H1 (cell line): ENCODE results near the gene TMEM168. TPM values are rescaled to one million over a fixed set of nuclear protein-coding genes. Genes with fewer than 3 reads are reported as not detected.

Experiments used
- CTCF ChIA-PET: fragments of 300-600 bp; sonication (Branson Sonifier 250); formaldehyde crosslinking; loops from one replicate; lab custom pipeline; 2021; ENCODE audit not compliant: partially characterized antibody; lab: Charles Lee
- POLR2A ChIA-PET: fragments of 300-600 bp; sonication (Branson Sonifier 250); formaldehyde crosslinking; loops from one replicate; lab custom pipeline; 2021; ENCODE audit warnings: inconsistent platforms; ENCODE audit not compliant: partially characterized antibody; lab: Charles Lee
- DNase-seq, 2 experiments: peaks; one replicate each; pipeline versions ENCODE4 v3.0.0 to v3.0.0-alpha.2; 2010 to 2022; ENCODE audit warnings: low spot score in 2 of 2, low read depth in 1 of 2, mixed read lengths in 1 of 2
- FAIRE-seq: peaks from 2 replicates; lab custom pipeline; 2011; peaks lifted over from hg19 to GRCh38; lab: Jason Lieb, UNC
- H2AFZ ChIP-seq: 2 replicates; pipeline ENCODE4 v1.8.1; 2012; ENCODE audit warnings: low read length, inconsistent platforms
- H2AK5ac ChIP-seq: 2 replicates; pipeline ENCODE4 v1.6.1; 2013; ENCODE audit warnings: low read depth, low read length
- H2BK120ac ChIP-seq: replicated peaks from 2 replicates; pipeline ENCODE3; 2013; ENCODE audit warnings: low read depth, low read length, inconsistent platforms
- H2BK12ac ChIP-seq: 2 replicates; pipeline ENCODE4 v1.6.1; 2013; ENCODE audit warnings: low read depth, low read length
- H2BK15ac ChIP-seq: 2 replicates; pipeline ENCODE4 v1.6.1; 2013; ENCODE audit warnings: low read length
- H2BK20ac ChIP-seq: 2 replicates; pipeline ENCODE4 v1.6.1; 2013; ENCODE audit warnings: low read length
- H2BK5ac ChIP-seq: 2 replicates; pipeline ENCODE4 v1.6.1; 2013; ENCODE audit warnings: low read depth, low read length
- H3K14ac ChIP-seq: 2 replicates; pipeline ENCODE4 v1.6.1; 2013; ENCODE audit warnings: inconsistent platforms; ENCODE audit not compliant: insufficient read length
- H3K18ac ChIP-seq: 2 replicates; pipeline ENCODE4 v1.6.1; 2013; ENCODE audit warnings: low read length; ENCODE audit errors: extremely low read depth
- H3K23ac ChIP-seq: 2 replicates; pipeline ENCODE4 v1.6.1; 2013; ENCODE audit warnings: inconsistent platforms; ENCODE audit not compliant: insufficient read length
- H3K23me2 ChIP-seq: 2 replicates; pipeline ENCODE4 v1.6.1; 2013; ENCODE audit warnings: low read depth, low read length
- H3K27ac ChIP-seq: 2 replicates; pipeline ENCODE4 v1.6.1; 2011; ENCODE audit warnings: low read depth, low read length, inconsistent platforms
- H3K27me3 ChIP-seq, 4 experiments: replicated peaks in 1 of 4; 1 replicate in 1 of 4; 2 replicates in 3 of 4; pipeline versions ENCODE4 v1.6.1 to v1.8.1; 2011 to 2013; ENCODE audit warnings: low read length in 3 of 4, mild to moderate bottlenecking in 3 of 4, inconsistent platforms in 2 of 4, mixed read lengths in 2 of 4, moderate library complexity in 1 of 4; ENCODE audit not compliant: control insufficient read depth in 3 of 4, insufficient read depth in 3 of 4; ENCODE audit errors: extremely low read depth in 1 of 4
- H3K36me3 ChIP-seq, 4 experiments: 2 replicates each; pipeline versions ENCODE4 v1.6.1 to v1.8.1; 2011 to 2013; ENCODE audit warnings: mild to moderate bottlenecking in 4 of 4, low read length in 3 of 4, moderate library complexity in 2 of 4, control low read depth in 1 of 4, inconsistent platforms in 1 of 4; ENCODE audit not compliant: insufficient read depth in 4 of 4, control insufficient read depth in 2 of 4
- H3K4ac ChIP-seq: replicated peaks from 2 replicates; pipeline ENCODE3; 2013; ENCODE audit warnings: low read length, low read depth, mixed read lengths, inconsistent platforms; ENCODE audit not compliant: insufficient read length
- H3K4me1 ChIP-seq, 4 experiments: replicated peaks in 1 of 4; 1 replicate in 1 of 4; 2 replicates in 3 of 4; pipeline versions ENCODE4 v1.6.1 to v1.8.1; 2011 to 2013; ENCODE audit warnings: low read length in 3 of 4, inconsistent platforms in 2 of 4, mixed read lengths in 1 of 4; ENCODE audit not compliant: insufficient read depth in 4 of 4, control insufficient read depth in 3 of 4
- H3K4me2 ChIP-seq, 2 experiments: 2 replicates each; pipeline versions ENCODE4 v1.6.1 to v1.8.1; 2011 to 2013; ENCODE audit warnings: low read depth in 2 of 2, low read length in 2 of 2, control low read depth in 1 of 2, inconsistent platforms in 1 of 2, mild to moderate bottlenecking in 1 of 2; ENCODE audit not compliant: insufficient read depth in 1 of 2
- H3K4me3 ChIP-seq, 4 experiments: fragments of 200-600, 300-600 bp in 1 of 4; sonication (generic), shearing (Covaris generic), sonication (Bioruptor Twin) in 1 of 4; 2 replicates each; pipeline versions ENCODE4 v1.5.1 to v1.8.1; 2011 to 2016; ENCODE audit warnings: low read length in 4 of 4, low read depth in 3 of 4, control low read depth in 2 of 4, inconsistent platforms in 2 of 4, mild to moderate bottlenecking in 2 of 4, mixed read lengths in 1 of 4, moderate library complexity in 1 of 4; ENCODE audit not compliant: insufficient read depth in 2 of 4; ENCODE audit errors: extremely low read depth in 1 of 4
- H3K56ac ChIP-seq: replicated peaks from 2 replicates; pipeline ENCODE3; 2013; ENCODE audit warnings: low read depth, mild to moderate bottlenecking, mixed read lengths, low read length, inconsistent platforms; ENCODE audit not compliant: insufficient read length
- H3K79me1 ChIP-seq: 2 replicates; pipeline ENCODE4 v1.6.1; 2013; ENCODE audit warnings: low read depth, low read length, control low read depth
- H3K79me2 ChIP-seq, 2 experiments: 2 replicates each; pipeline versions ENCODE4 v1.6.1 to v1.8.1; 2012 to 2013; ENCODE audit warnings: low read length in 2 of 2, mild to moderate bottlenecking in 2 of 2, inconsistent platforms in 1 of 2; ENCODE audit not compliant: insufficient read depth in 2 of 2, control insufficient read depth in 1 of 2
- H3K9ac ChIP-seq, 4 experiments: replicated peaks in 1 of 4; 1 replicate in 1 of 4; 2 replicates in 3 of 4; pipeline versions ENCODE4 v1.6.1 to v1.8.1; 2011 to 2013; ENCODE audit warnings: low read depth in 3 of 4, low read length in 3 of 4, control low read depth in 2 of 4, mild to moderate bottlenecking in 2 of 4, moderate library complexity in 2 of 4, inconsistent platforms in 1 of 4; ENCODE audit errors: extremely low read depth in 1 of 4
- H3K9me3 ChIP-seq, 2 experiments: 2 replicates each; pipeline versions ENCODE4 v1.6.1 to v1.8.1; 2012 to 2013; ENCODE audit warnings: mild to moderate bottlenecking in 2 of 2, moderate library complexity in 2 of 2, control low read depth in 1 of 2, inconsistent platforms in 1 of 2, low read depth in 1 of 2, low read length in 1 of 2, mixed read lengths in 1 of 2; ENCODE audit not compliant: insufficient read depth in 2 of 2
- H4K20me1 ChIP-seq, 2 experiments: replicated peaks in 1 of 2; 2 replicates each; pipeline versions ENCODE3 to v1.8.1; 2011 to 2013; ENCODE audit warnings: inconsistent platforms in 2 of 2, low read length in 2 of 2, mild to moderate bottlenecking in 1 of 2; ENCODE audit not compliant: insufficient read depth in 2 of 2, control insufficient read depth in 1 of 2
- H4K5ac ChIP-seq: 2 replicates; pipeline ENCODE4 v1.6.1; 2013; ENCODE audit warnings: low read length, low read depth, mixed read lengths, inconsistent platforms; ENCODE audit not compliant: insufficient read length
- H4K8ac ChIP-seq: 2 replicates; pipeline ENCODE4 v1.8.0; 2013; ENCODE audit warnings: mild to moderate bottlenecking, moderate library complexity, low read length, inconsistent platforms; ENCODE audit not compliant: insufficient read depth; ENCODE audit errors: extremely low read depth
- H4K91ac ChIP-seq: replicated peaks from 2 replicates; pipeline ENCODE3; 2013; ENCODE audit warnings: low read length, mixed read lengths, inconsistent platforms; ENCODE audit not compliant: insufficient read length
- GABPA ChIP-seq: IDR thresholded peaks from 2 replicates; pipeline ENCODE4 v1.6.1; 2011; ENCODE audit warnings: mild to moderate bottlenecking, low read length, moderate library complexity, borderline replicate concordance; ENCODE audit not compliant: insufficient read depth
- SIRT6 ChIP-seq: IDR thresholded peaks from one replicate; pipeline ENCODE4 v1.7.1; 2012; ENCODE audit warnings: low read length, inconsistent platforms
- WGBS, 2 experiments: shearing (Covaris generic) in 1 of 2; methylation state at CpG; one replicate each; pipeline versions ENCODE4 v1.1.6 to v1.1.7; 2013 to 2015; ENCODE audit warnings: low lambda C conversion rate in 2 of 2, mixed read lengths in 2 of 2, inconsistent platforms in 1 of 2, low coverage in 1 of 2, missing lambda C conversion rate in 1 of 2; ENCODE audit not compliant: insufficient replicate concordance in 2 of 2, insufficient coverage in 1 of 2, insufficient read length in 1 of 2; ENCODE audit errors: extremely low coverage in 1 of 2, missing lambda C conversion rate in 1 of 2; 5-methylcytosine and 5-hydroxymethylcytosine counted together
- polyA plus RNA-seq, 7 experiments: library from polyadenylated mRNA; depleted of rRNA in 3 of 7; stranded (reverse) in 5 of 7; unstranded in 2 of 7; fragments of >200 nt in 5 of 7; fragments of 200-250 nt in 2 of 7; gene quantifications; 1 replicate in 5 of 7; 2 replicates in 1 of 7; 4 replicates in 1 of 7; pipeline versions ENCODE4 v1.2.1 to v1.2.3, GENCODE V29; 2011 to 2013; ENCODE audit warnings: missing spikeins in 2 of 7, mixed read lengths in 2 of 7
- total RNA-seq: library from RNA; stranded (reverse); fragmentation: NEBNext Ultra II Directional; extraction: Animal tissue kit (Norgen Biotek cat#: 25700); gene quantifications from 2 replicates; pipeline ENCODE4 v1.2.1, GENCODE V29; 2021

The TMEM168 gene
- total and polyA plus RNA-seq, 2 of the 8 experiments (the other 6 are each of a cell fraction or from before 2014, with no cell fraction given): 8.9 to 11.1 TPM

GRCh38 chr7:112806156-112806555, 16.0 kb upstream of the TMEM168 start:
- no peaks in the 10 kb centered on the region for H3K79me2 ChIP-seq
- H3K23me2 ChIP-seq: no peaks in the 10 kb centered on the region
- H3K4ac ChIP-seq: no peak overlapping the region
- no peak overlapping the region for H2BK5ac ChIP-seq
- no peak overlapping the region for H2BK20ac ChIP-seq
- H3K18ac ChIP-seq: no peak overlapping the region
- H3K4me1 ChIP-seq: no peaks in the 10 kb centered on the region
- no peak overlapping the region for H3K56ac ChIP-seq
- H3K23ac ChIP-seq: no peak overlapping the region
- FAIRE-seq (no peak), DNase-seq (no peak)
- H3K27ac ChIP-seq: no peak overlapping the region
- no peak overlapping the region for H3K4me3 ChIP-seq
- H4K91ac ChIP-seq: no peak overlapping the region
- CTCF ChIA-PET: interaction anchor here (0.7 to 1.9 kb wide), 3 partner anchors 11 to 256 kb away, joined by 3 to 4 read pairs (median 4); no protein-coding TSS in a partner anchor
- H2BK120ac ChIP-seq: no peak overlapping the region
- no peaks in the 10 kb centered on the region for H3K9me3 ChIP-seq
- no peak overlapping the region for H4K8ac ChIP-seq
- no peak overlapping the region for H2AK5ac ChIP-seq
- no peak overlapping the region for H2BK15ac ChIP-seq
- H2BK12ac ChIP-seq: no peak overlapping the region
- H3K27me3 ChIP-seq: no peaks in the 10 kb centered on the region
- no peak overlapping the region for H3K14ac ChIP-seq
- H3K79me1 ChIP-seq: no peaks in the 10 kb centered on the region
- TF ChIP-seq GABPA: no peak
- TF ChIP-seq SIRT6: no peak
- H3K36me3 ChIP-seq: no peaks in the 10 kb centered on the region
- no peak overlapping the region for H3K9ac ChIP-seq
- H2AFZ ChIP-seq: no peak overlapping the region
- H3K4me2 ChIP-seq: no peak overlapping the region
- H4K5ac ChIP-seq: no peak overlapping the region
- WGBS, 2 experiments: 89% methylated on average over 4 of the region's 4 CpGs; no CpG with 5 or more reads in 1 of the 2 experiments
- POLR2A ChIA-PET: interaction anchor here (0.9 to 1.2 kb wide), 2 partner anchors 12 to 16 kb away, joined by 3 read pairs; partner anchors contain the start of gene TMEM168
- no peaks in the 10 kb centered on the region for H4K20me1 ChIP-seq
